Activated B cell treated with CpG ODN at 0.5 μM for 24 hours (primary cell): ENCODE data around the gene ZBTB21. TPM values are rescaled to one million over a fixed set of nuclear protein-coding genes. Genes with fewer than 3 reads are reported as not detected.
"Not testable (repeated sequence)": the region's sequence is repeated elsewhere in the genome, so short reads cannot be mapped to it uniquely, and the experiment has no call there.

ENCODE experiments used
- ATAC-seq: fragments of 200-7000 bp; cut with Tn5 transposase; one replicate; pipeline ENCODE4 v1.10.0; 2021; ENCODE audit warnings: low read depth, mild to moderate bottlenecking, moderate library complexity
- CTCF ChIA-PET: fragments of 350-600 bp; sonication (Branson Sonifier 250); formaldehyde crosslinking; loops from one replicate; lab custom pipeline; 2021; ENCODE audit warnings: antibody characterized with exemption; lab: Charles Lee
- POLR2A ChIA-PET: fragments of 350-600 bp; sonication (Branson Sonifier 250); formaldehyde crosslinking; loops from one replicate; lab custom pipeline; 2021; ENCODE audit warnings: antibody characterized with exemption; lab: Charles Lee
- DNase-seq: peaks from one replicate; pipeline ENCODE4 v3.0.0; 2022
- H3K27ac Mint-ChIP-seq: one replicate; pipeline ENCODE4 v1.8.0; 2020; ENCODE audit warnings: mixed read lengths
- H3K27me3 Mint-ChIP-seq: one replicate; pipeline ENCODE4 v1.8.0; 2021; ENCODE audit warnings: mixed read lengths
- H3K36me3 Mint-ChIP-seq: one replicate; pipeline ENCODE4 v1.8.0; 2021; ENCODE audit warnings: low read depth, mixed read lengths
- H3K4me1 Mint-ChIP-seq: one replicate; pipeline ENCODE4 v1.8.0; 2021; ENCODE audit warnings: mixed read lengths
- H3K4me3 Mint-ChIP-seq: one replicate; pipeline ENCODE4 v1.8.0; 2020; ENCODE audit warnings: mild to moderate bottlenecking, mixed read lengths
- H3K9me3 Mint-ChIP-seq: one replicate; pipeline ENCODE4 v1.8.0; 2020; ENCODE audit warnings: mixed read lengths
- intact Hi-C: fragments of 100-400 bp; cut with micrococcal nuclease; formaldehyde crosslinking; loops from one replicate; pipeline ENCODE4 v1.15.1; 2024
- total RNA-seq: library from RNA; stranded (reverse); gene quantifications from 2 replicates; pipeline ENCODE4 v1.2.3, GENCODE V29; 2022
- TF ChIP-seq, protein P1 (sequence below): fragments of 200-600 bp; IDR thresholded peaks from one replicate; pipeline ENCODE4 v1.8.0; 2022; ENCODE audit warnings: antibody characterized with exemption, mild to moderate bottlenecking

ZBTB21 gene
- total RNA-seq, 1 donor from 2014 or later, result 24.2 TPM

DNA sequence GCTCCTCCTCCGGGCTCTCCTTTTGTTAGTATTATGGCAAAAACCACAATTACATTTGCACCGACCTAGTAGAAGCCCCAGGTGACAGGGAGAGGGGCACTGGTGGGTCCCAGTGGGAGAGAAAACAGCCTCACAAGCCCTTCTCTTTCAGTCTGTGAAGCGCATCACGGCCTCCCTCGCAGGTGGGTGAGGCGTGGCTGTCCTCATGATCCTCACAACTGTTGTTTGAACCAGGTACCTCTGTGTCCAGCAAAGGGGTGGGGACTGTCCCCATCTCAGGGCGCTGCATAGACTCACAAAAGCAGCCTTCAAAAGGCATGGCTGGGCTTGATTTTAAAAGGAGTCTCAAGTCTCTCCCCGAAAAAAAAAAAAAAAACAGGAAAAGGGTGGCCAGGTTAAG lies 48.4 kb downstream of the ZBTB21 start:
- Mint-ChIP-seq H3K4me3 (no peak overlapping the region), H3K4me1 (peaks cover 19% of the 10 kb centered on the region), H3K9me3 (no peaks in the 10 kb centered on the region), H3K36me3 (no peaks in the 10 kb centered on the region), H3K27ac (no peak overlapping the region), H3K27me3 (peaks cover 30% of the 10 kb centered on the region)
- TF ChIP-seq, protein P1, sequence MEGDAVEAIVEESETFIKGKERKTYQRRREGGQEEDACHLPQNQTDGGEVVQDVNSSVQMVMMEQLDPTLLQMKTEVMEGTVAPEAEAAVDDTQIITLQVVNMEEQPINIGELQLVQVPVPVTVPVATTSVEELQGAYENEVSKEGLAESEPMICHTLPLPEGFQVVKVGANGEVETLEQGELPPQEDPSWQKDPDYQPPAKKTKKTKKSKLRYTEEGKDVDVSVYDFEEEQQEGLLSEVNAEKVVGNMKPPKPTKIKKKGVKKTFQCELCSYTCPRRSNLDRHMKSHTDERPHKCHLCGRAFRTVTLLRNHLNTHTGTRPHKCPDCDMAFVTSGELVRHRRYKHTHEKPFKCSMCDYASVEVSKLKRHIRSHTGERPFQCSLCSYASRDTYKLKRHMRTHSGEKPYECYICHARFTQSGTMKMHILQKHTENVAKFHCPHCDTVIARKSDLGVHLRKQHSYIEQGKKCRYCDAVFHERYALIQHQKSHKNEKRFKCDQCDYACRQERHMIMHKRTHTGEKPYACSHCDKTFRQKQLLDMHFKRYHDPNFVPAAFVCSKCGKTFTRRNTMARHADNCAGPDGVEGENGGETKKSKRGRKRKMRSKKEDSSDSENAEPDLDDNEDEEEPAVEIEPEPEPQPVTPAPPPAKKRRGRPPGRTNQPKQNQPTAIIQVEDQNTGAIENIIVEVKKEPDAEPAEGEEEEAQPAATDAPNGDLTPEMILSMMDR, result no peak
- ATAC-seq (no peak), DNase-seq (no peak)
- POLR2A ChIA-PET, result interaction anchor here (0.6 kb wide), 1 partner anchor 116 kb away, joined by 3 read pairs; no protein-coding TSS in a partner anchor
- CTCF ChIA-PET, result interaction anchor here (1.5 kb wide), 1 partner anchor 145 kb away, joined by 5 read pairs; no protein-coding TSS in a partner anchor
- intact Hi-C loops, result no loop called here

DNA sequence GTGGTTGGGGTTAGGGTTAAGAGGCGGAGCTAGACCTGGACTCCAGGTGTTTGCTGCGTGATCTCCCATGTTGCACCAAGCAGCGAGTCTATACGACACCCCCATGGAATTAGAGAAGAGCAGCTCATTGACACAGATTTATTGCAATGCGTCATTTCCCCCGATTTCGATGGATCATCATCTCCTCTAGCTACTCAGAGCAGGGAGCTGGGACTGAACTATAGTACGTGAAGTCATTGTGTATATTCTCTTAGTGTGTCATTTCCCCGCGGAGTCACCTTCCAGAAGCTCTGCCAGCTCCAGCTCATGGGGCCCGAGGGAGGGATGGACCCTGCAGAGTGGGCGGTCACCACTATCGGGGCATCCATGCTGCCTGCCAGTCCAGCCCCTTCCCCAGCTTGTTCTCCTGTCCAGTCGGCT lies 48.9 kb downstream of the ZBTB21 start:
- peaks cover 19% of the 10 kb centered on the region for H3K4me1 Mint-ChIP-seq
- H3K27ac Mint-ChIP-seq, result no peak overlapping the region
- TF ChIP-seq, protein P1, result no peak

DNA sequence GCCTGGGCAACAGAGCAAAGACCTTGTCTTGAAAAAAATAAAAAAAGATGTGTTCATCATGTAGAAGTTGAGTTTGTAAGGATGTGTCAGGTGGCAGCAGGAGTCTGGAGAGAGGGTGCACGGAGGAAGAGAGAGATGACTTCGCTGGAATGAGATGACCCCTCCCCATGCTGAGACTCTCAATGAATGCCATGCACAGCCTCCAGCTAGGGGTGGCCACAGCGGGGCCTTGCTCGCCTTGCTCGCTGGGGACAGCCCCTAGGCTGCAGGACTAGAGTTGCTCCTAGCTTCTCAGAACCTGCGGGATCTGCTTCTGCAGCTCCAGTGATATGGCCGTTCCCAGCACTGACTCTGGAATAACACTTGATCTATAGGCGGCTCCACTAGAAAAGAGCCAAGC lies 49.8 kb downstream of the ZBTB21 start:
- ChIA-PET CTCF (interaction anchor here (1.5 kb wide), 1 partner anchor 144 kb away, joined by 5 read pairs; no protein-coding TSS in a partner anchor), POLR2A (no interaction called here)
- DNase-seq (no peak), ATAC-seq (no peak)
- H3K36me3 Mint-ChIP-seq, result no peaks in the 10 kb centered on the region
- intact Hi-C loops, result no loop called here
- no peak overlapping the region for H3K27ac Mint-ChIP-seq
- H3K27me3 Mint-ChIP-seq, result peaks cover 30% of the 10 kb centered on the region
- peaks cover 23% of the 10 kb centered on the region for H3K4me1 Mint-ChIP-seq
- TF ChIP-seq, protein P1, result no peak
- H3K9me3 Mint-ChIP-seq, result no peaks in the 10 kb centered on the region
- H3K4me3 Mint-ChIP-seq, result no peak overlapping the region

More for the DNA sequence above, 48.9 kb downstream of the ZBTB21 start:
- ChIA-PET POLR2A (interaction anchor here (0.6 kb wide), 1 partner anchor 116 kb away, joined by 3 read pairs; no protein-coding TSS in a partner anchor), CTCF (interaction anchor here (1.5 kb wide), 1 partner anchor 145 kb away, joined by 5 read pairs; no protein-coding TSS in a partner anchor)
- Mint-ChIP-seq H3K36me3 (no peaks in the 10 kb centered on the region), H3K9me3 (no peaks in the 10 kb centered on the region), H3K4me3 (no peak overlapping the region), H3K27me3 (peaks cover 30% of the 10 kb centered on the region)
- intact Hi-C loops, result no loop called here
- DNase-seq (no peak), ATAC-seq (no peak)

DNA sequence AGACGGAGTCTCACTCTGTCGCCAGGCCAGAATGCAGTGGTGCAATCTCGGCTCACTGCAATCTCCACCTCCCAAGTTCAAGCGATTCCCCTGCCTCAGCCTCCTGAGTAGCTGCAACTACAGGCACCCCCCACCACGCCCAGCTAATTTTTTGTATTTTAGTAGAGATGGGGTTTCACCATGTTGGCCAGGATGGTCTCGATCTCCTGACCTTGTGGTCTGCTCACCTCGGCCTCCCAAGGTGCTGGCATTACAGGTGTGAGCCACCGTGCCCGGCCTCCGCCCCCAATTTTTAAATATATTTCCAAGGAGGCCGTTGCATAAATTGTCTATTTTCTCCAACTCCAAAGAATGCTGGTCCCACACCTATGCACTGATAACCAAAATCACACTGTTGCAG lies 50.5 kb downstream of the ZBTB21 start:
- intact Hi-C loops, result loop anchor here (10.0 kb wide), 1 partner anchor 45 kb away; no protein-coding TSS in a partner anchor
- H3K27me3 Mint-ChIP-seq, result peaks cover 36% of the 10 kb centered on the region
- H3K27ac Mint-ChIP-seq, DNase-seq, POLR2A ChIA-PET, ATAC-seq, H3K9me3 Mint-ChIP-seq, H3K4me3 Mint-ChIP-seq, H3K36me3 Mint-ChIP-seq, CTCF ChIA-PET: not testable (repeated sequence)
- peaks cover 24% of the 10 kb centered on the region for H3K4me1 Mint-ChIP-seq

DNA sequence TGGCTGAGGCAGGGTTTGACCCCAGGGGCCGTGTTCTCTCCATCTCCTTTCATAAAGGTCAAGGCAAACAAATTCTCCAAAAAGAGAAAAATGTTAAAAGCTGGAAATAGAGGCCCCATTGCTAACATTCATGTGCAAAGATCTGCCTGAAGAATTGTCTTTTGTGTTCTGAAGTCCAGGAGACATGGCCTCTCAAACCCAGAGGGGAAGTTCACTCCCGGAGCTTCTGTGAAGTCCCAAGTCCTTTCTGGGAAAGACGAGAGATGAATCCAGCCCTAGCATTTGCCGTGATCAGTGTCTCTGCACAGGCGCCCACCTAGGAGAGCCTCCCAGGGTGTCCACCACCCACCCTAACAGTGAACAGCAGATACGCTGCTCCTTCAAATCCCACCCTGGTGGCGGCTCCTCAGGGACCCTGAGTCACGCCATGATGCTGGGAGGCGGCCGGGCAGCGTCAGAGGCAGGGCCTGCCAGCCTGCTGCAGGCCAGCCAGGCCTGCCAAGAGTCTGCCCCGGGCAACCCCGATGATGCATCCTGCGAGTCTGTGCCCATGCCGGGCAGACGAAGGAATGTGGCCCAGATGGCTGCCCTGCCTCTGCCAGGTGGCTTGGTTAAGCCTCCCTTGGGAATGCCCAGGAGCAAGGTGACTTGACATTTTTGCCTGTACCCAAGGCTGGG lies 51.1 kb downstream of the ZBTB21 start:
- H3K36me3 Mint-ChIP-seq, result no peaks in the 10 kb centered on the region
- no peak overlapping the region for H3K27ac Mint-ChIP-seq
- H3K4me3 Mint-ChIP-seq, result no peak overlapping the region
- CTCF ChIA-PET, result no interaction called here
- POLR2A ChIA-PET, result no interaction called here
- H3K27me3 Mint-ChIP-seq, result peaks cover 39% of the 10 kb centered on the region
- H3K9me3 Mint-ChIP-seq, result no peaks in the 10 kb centered on the region
- no peak for ATAC-seq
- no peak for DNase-seq
- H3K4me1 Mint-ChIP-seq, result peaks cover 28% of the 10 kb centered on the region
- intact Hi-C loops, result loop anchor here (10.0 kb wide), 1 partner anchor 46 kb away; no protein-coding TSS in a partner anchor
- TF ChIP-seq, protein P1, result no peak
